GM20000 (cell line): Measurements from ENCODE around the gene OR51B4.

Source experiments
- DNase-seq: peaks from one replicate; pipeline ENCODE4 v3.0.0; 2012; ENCODE audit warnings: low spot score
- CTCF ChIP-seq: IDR thresholded peaks from 2 replicates; pipeline ENCODE4 v1.5.1; 2012; ENCODE audit warnings: mild to moderate bottlenecking, control low read depth; ENCODE audit errors: extremely low read depth, missing control alignments

Gene OR51B4

DNA sequence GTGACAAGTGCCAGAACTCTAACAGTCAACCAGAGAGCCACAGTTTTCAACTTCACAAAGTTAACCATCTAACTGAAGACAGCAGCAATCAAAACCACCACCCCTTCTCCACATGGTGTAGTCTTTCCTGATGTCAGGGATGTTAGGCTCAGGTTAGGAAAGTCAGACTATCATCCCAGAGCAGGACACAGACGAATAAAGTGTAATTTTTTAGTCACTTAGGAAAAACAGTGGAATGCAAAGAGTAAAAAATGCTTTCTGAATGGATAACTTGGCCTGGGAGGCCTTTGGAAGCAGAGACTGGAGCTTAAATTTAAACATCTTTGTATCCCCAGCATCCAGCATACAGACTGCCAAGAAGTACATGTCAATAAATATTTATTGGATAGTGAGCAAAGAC lies 15.4 kb downstream of the OR51B4 start:
- TF ChIP-seq CTCF: no peak
- DNase-seq: no peak

- DNase-seq: no peak
- no peak for TF ChIP-seq CTCF
These were observed 15.9 kb downstream of the OR51B4 start for GRCh38 chr11:5285703-5286340.

DNA sequence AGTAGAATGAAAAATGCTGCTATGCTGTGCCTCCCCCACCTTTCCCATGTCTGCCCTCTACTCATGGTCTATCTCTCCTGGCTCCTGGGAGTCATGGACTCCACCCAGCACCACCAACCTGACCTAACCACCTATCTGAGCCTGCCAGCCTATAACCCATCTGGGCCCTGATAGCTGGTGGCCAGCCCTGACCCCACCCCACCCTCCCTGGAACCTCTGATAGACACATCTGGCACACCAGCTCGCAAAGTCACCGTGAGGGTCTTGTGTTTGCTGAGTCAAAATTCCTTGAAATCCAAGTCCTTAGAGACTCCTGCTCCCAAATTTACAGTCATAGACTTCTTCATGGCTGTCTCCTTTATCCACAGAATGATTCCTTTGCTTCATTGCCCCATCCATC lies 17.1 kb downstream of the OR51B4 start:
- no peak for TF ChIP-seq CTCF
- DNase-seq: no peak

DNA sequence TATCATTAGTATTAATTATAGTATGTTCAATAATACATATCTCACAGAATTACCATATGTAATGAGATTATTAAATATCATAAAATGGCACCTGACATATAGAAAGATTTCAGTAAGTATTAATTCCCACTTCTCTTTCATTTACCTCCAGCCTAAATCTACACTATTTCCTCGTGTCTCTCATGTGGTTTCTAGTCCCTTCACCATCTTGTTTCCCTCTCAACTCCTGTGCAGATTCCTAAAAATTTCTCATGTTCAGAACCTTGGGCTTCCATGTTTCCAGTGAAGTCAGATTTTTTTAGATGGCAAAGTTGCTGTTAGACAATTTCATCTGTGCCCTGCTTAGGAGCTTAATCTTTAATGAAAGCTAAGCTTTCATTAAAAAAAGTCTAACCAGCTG lies 17.9 kb downstream of the OR51B4 start:
- no peak for TF ChIP-seq CTCF
- DNase-seq: no peak

GRCh38 chr11:5283086-5283485 lies 18.7 kb downstream of the OR51B4 start:
- no peak for TF ChIP-seq CTCF
- no peak for DNase-seq

GRCh38 chr11:5282628-5283027 lies 19.1 kb downstream of the OR51B4 start:
- TF ChIP-seq CTCF: no peak
- DNase-seq: no peak

DNA sequence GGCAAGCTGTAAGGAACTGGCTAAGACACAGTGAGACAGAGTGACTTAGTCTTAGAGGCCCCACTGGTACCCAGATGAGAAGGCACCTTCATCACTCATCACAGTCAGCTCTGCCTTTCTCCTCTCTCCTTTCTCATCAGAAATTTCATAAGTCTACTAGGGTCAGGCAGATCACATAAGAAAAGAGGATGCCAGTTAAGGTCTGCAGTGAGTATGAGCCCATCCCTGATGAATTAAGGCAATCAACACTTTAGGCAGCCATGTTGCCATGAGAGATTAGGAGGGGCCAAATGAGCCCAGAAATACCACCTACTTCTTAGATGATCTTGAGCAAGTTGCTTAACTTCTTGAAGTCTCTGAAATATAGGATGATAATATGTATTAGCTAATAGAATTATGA lies 20.1 kb downstream of the OR51B4 start:
- DNase-seq: no peak
- no peak for TF ChIP-seq CTCF
